SK-N-SH (cell line): ENCODE results near the gene PCARE.

Experiments used
- FOSL2 ChIP-seq: IDR thresholded peaks from 2 replicates; pipeline ENCODE4 v1.4.0; 2012; ENCODE audit warnings: low read depth, mild to moderate bottlenecking, moderate library complexity, borderline replicate concordance
- POLR2AphosphoS5 ChIP-seq: IDR thresholded peaks from 2 replicates; pipeline ENCODE4 v1.6.1; 2012; ENCODE audit warnings: low read depth, low read length
- RAD21 ChIP-seq: IDR thresholded peaks from 2 replicates; pipeline ENCODE4 v1.6.1; 2012; ENCODE audit warnings: mild to moderate bottlenecking, low read length
- RFX5 ChIP-seq: IDR thresholded peaks from 2 replicates; pipeline ENCODE4 v1.6.1; 2012; ENCODE audit warnings: mild to moderate bottlenecking, improper control_type of control experiment, low read length
- TAF1 ChIP-seq: IDR thresholded peaks from 2 replicates; pipeline ENCODE4 v1.6.1; 2012; ENCODE audit warnings: low read depth, mild to moderate bottlenecking, low read length, moderate library complexity, borderline replicate concordance
- YY1 ChIP-seq: IDR thresholded peaks from 2 replicates; pipeline ENCODE4 v1.4.0; 2012; ENCODE audit warnings: low read depth, mild to moderate bottlenecking
- TF ChIP-seq, protein P1 (sequence below): fragments of 200-600 bp; sonication (generic); IDR thresholded peaks from 2 replicates; pipeline ENCODE4 v1.6.1; 2017; ENCODE audit warnings: antibody characterized with exemption, mild to moderate bottlenecking, moderate library complexity
- TF ChIP-seq, protein P2 (sequence below): IDR thresholded peaks from 2 replicates; pipeline ENCODE4 v1.6.1; 2012; ENCODE audit warnings: mild to moderate bottlenecking, low read depth, low read length, moderate library complexity
- TF ChIP-seq, protein P3 (sequence below): fragments of 150-350 bp; IDR thresholded peaks from 2 replicates; pipeline ENCODE4 v1.6.1; 2017; ENCODE audit warnings: antibody characterized with exemption, low read length, low read depth, borderline replicate concordance

DNA sequence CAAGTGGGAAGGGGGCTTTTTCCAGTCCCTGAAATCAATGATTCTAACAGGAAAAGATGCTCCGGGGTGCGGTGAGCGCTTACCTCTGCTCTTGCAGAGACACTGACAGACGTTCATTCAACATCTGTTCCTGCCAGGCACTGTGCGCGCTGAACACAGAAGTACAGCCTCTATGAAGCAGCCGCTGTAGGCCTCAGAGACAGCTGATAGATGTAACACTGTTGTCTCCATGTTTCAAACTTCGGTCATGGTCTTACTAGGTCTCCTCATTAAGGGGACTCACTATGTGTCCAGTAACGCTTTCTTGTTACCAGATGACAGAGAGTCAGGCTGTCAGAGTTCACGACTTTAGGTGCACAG is 40.2 kb upstream of the PCARE start:
- TF ChIP-seq RFX5 (no peak), RAD21 (no peak), TAF1 (no peak), POLR2AphosphoS5 (no peak), YY1 (no peak), FOSL2 (no peak)
- TF ChIP-seq, protein P1, sequence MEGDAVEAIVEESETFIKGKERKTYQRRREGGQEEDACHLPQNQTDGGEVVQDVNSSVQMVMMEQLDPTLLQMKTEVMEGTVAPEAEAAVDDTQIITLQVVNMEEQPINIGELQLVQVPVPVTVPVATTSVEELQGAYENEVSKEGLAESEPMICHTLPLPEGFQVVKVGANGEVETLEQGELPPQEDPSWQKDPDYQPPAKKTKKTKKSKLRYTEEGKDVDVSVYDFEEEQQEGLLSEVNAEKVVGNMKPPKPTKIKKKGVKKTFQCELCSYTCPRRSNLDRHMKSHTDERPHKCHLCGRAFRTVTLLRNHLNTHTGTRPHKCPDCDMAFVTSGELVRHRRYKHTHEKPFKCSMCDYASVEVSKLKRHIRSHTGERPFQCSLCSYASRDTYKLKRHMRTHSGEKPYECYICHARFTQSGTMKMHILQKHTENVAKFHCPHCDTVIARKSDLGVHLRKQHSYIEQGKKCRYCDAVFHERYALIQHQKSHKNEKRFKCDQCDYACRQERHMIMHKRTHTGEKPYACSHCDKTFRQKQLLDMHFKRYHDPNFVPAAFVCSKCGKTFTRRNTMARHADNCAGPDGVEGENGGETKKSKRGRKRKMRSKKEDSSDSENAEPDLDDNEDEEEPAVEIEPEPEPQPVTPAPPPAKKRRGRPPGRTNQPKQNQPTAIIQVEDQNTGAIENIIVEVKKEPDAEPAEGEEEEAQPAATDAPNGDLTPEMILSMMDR = no peak
- TF ChIP-seq, protein P2, sequence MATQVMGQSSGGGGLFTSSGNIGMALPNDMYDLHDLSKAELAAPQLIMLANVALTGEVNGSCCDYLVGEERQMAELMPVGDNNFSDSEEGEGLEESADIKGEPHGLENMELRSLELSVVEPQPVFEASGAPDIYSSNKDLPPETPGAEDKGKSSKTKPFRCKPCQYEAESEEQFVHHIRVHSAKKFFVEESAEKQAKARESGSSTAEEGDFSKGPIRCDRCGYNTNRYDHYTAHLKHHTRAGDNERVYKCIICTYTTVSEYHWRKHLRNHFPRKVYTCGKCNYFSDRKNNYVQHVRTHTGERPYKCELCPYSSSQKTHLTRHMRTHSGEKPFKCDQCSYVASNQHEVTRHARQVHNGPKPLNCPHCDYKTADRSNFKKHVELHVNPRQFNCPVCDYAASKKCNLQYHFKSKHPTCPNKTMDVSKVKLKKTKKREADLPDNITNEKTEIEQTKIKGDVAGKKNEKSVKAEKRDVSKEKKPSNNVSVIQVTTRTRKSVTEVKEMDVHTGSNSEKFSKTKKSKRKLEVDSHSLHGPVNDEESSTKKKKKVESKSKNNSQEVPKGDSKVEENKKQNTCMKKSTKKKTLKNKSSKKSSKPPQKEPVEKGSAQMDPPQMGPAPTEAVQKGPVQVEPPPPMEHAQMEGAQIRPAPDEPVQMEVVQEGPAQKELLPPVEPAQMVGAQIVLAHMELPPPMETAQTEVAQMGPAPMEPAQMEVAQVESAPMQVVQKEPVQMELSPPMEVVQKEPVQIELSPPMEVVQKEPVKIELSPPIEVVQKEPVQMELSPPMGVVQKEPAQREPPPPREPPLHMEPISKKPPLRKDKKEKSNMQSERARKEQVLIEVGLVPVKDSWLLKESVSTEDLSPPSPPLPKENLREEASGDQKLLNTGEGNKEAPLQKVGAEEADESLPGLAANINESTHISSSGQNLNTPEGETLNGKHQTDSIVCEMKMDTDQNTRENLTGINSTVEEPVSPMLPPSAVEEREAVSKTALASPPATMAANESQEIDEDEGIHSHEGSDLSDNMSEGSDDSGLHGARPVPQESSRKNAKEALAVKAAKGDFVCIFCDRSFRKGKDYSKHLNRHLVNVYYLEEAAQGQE = no peak
- TF ChIP-seq, protein P3, sequence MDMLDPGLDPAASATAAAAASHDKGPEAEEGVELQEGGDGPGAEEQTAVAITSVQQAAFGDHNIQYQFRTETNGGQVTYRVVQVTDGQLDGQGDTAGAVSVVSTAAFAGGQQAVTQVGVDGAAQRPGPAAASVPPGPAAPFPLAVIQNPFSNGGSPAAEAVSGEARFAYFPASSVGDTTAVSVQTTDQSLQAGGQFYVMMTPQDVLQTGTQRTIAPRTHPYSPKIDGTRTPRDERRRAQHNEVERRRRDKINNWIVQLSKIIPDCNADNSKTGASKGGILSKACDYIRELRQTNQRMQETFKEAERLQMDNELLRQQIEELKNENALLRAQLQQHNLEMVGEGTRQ = no peak
